HG03066 (cell line): Measurements from ENCODE around the gene CCDC27.
"Not testable (repeated sequence)": the region's sequence is repeated elsewhere in the genome, so short reads cannot be mapped to it uniquely, and the experiment has no call there.

Source experiments
- ATAC-seq: cut with Tn5 transposase; IDR thresholded peaks from one replicate; pipeline ENCODE4 v1.9.1; 2021; ENCODE audit warnings: low read depth; ENCODE audit not compliant: unreplicated experiment

CCDC27 gene

DNA sequence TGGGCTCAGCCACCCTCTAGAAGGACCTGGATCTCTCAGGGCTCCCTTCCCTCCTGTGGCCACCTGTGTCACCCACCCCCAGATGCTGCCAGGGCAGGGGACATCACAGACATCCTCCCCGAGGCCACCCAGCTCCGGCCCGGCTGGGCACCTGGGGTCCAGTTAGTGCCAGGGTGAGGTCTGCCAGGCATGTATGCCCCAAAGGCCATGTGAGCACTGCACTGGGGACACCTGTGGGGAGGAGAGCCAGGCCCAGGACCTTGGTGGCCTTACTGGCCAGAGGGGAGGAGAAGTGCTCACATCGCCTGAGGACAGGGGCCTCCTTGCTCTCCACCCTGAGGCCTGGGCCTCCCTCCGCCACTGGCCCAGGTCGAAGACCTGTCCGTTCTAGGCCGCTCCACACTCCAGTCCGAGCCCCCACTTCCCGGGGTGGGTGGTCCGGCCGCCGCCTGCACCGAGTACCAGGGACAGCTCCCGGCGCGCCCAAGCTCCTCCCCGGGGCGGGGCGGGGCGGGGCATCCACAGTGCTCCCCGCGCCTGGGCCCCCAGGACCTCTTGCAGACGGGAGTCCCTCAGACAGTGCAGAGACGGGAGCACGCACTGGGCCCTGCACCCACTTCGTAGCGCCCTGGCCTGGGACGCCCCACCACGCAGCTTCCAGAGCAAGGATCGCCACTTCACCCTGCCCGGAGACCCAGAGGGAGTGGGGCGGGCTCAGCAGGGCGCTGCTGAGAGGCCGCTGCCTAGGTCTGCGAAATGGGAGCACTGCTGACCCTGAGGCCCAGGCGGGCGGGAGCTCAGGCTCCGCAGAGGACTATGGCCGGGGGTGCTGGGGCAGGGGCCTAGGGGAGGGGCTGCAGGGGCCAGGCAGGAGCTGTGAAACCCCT is 34.3 kb upstream of the CCDC27 start:
- no peak for ATAC-seq

DNA sequence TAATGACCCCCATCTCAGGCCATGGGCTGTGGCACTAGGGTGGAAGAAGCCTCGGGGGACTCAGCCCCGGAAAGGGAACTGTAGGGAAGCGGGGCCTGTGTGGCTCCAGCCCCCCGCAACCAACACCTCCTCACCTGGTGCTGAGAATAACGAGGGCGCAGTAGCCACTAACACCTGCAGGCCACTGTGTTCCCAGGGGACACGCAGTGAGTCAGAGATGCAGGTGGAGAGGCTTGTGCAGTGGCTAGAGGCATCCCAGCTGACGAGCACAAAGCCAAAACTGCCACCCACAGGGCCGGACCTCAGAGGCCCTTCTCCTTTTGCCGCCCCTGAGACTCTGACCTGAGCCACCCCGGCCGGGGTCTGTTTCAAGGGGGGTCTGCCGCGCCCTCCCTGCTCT is 33.5 kb upstream of the CCDC27 start:
- no peak for ATAC-seq

DNA sequence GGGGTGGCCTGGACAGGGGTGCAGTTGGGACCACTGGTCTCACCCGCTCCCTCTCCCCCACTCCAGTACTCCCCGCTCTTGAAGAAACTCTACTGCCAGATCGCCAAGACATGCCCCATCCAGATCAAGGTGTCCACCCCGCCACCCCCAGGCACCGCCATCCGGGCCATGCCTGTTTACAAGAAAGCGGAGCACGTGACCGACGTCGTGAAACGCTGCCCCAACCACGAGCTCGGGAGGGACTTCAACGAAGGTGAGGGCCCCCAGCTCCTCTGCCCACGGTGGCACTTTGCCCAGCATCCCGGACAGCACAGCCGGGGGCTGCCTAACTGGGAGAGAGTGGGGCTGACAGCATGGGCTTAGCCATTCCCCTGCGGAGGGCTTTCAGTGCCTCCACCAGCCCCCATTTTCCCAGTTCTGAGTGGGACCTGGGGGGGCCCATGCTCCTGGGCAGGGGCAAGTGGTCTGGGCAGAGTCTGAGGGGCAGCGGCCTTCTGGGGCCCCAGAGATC is 30.2 kb upstream of the CCDC27 start:
- no peak for ATAC-seq

DNA sequence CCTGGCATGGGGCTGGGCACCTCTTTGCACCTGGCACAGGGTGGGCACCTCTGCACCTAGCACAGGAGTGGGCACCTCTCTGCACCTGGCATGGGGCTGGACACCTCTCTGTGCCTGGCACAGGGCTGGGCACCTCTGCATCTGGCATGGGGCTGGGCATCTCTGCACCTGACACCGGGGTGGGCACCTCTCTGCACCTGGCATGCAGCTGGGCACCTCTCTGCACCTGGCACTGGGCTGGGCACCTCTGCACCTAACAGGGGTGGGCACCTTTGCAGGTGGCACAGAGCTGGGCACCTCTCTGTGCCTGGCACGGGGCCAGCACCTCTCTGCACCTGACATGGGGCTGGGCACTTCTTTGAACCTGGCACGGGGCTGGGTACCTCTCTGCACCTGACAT is 29.4 kb upstream of the CCDC27 start:
- no peak for ATAC-seq

DNA sequence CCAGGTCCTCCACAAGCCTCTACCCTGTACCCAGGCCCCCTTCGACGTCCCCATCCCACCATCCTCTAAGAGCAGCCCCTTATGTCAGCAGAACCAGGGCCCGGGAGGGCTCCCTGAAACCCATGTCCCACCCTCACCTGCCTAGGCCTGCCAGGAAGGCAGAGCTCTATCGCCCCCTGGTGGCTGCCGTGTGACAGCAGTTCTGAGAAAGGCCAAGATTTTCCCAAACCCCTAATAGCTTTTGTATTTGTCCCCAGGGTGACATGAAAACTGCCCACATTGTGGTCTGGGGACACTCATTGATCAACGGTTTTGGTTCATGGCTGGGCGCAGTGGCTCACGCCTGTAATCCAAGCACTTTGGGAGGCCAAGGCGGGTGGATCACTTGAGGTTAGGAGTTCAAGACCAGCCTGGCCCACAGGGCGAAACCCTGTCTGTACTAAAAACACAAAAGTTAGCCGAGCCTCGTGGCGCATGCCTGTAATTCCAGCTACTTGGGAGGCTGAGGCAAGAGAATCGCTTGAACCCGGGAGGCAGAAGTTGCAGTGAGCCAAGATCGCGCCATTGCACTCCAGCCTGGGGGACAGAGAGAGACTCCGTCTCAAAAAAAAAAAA is 27.7 kb upstream of the CCDC27 start:
- ATAC-seq = not testable (repeated sequence)

DNA sequence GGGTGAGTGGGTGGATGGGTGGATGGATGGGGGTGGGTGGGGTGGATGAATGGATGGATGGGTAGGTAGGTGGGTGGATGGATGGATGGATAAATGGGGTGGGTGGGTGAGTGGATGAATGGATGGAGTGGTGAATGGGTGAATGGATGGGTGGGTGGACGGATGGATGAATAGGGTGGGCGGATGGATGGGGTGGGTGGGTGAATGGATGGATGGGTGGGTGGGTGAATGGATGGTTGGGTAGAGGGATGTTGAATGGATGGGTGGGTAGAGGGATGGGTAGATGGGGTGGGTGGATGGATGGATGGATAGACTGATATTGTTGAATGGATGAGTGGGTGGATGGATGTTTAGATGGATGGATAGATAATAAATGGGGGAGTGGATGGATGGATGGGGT is 26.9 kb upstream of the CCDC27 start:
- ATAC-seq = no peak

DNA sequence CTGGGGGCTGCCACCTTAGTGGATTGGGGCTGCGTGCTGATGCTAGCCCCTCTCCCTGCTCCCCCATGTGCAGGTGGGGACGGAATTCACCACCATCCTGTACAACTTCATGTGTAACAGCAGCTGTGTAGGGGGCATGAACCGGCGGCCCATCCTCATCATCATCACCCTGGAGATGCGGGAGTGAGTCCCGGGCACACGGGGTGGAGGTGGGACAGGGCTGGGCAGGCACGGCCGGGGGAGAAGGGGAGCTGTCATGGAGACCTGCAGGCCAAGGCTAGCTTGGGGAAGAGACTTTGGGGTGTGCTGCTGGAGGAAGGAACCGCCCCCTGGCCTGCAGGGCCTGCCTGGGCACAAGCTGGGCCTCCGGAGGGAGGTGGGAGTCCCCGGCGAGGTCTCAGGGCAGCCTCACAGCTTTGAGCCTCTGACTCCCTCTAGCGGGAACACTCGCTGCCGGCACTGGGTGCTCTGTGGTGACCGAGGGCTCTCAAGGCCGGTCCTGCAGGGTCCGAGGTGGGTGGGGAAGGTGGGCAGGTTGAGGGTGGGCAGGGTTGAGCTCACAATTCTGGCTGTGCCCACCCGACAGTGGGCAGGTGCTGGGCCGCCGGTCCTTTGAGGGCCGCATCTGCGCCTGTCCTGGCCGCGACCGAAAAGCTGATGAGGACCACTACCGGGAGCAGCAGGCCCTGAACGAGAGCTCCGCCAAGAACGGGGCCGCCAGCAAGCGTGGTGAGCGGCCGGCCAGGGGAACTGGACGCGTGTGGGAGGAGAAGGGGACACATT is 25.0 kb upstream of the CCDC27 start:
- ATAC-seq = no peak

DNA sequence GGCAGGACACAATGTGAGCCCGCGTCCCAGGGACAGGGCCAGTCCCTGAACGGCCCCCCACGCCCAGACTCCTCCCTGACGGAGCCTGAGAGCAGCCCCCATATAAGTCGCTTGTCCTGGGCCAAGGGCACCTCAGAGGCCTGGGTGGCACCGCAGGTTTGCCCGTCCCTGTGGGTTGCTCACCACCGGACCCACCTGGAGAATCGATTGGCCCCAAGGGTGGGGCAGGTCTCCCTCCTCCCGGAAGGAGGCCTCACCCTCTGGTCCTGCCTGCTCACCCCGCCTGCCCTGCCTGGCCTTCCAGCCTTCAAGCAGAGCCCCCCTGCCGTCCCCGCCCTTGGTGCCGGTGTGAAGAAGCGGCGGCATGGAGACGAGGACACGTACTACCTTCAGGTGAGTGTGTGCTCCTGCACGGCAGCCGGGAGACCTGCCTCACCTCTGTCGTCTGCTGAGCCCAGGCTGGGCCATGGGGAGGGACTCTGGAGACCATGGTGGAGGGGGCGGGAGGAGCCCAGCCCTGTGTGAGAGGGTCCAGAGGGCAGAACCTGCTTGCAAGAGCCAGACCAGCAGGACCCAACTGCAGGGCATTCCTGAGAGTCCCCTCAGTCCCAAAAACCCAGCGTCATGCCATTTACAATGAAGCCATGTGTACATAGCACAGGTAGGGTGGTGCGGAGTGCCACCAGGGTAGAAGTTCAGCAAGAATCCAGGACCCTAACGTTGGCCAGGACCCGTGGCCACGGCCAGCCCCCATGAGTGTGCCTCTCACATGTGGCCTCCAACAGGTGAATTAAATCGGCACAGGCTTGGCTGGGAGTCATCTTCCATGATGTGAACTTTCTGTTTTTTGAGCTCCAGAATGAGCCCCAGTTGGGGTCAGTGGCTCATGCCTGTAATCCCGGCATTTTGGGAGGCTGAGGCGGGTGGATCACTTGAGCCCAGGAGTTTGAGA is 24.1 kb upstream of the CCDC27 start:
- no peak for ATAC-seq

DNA sequence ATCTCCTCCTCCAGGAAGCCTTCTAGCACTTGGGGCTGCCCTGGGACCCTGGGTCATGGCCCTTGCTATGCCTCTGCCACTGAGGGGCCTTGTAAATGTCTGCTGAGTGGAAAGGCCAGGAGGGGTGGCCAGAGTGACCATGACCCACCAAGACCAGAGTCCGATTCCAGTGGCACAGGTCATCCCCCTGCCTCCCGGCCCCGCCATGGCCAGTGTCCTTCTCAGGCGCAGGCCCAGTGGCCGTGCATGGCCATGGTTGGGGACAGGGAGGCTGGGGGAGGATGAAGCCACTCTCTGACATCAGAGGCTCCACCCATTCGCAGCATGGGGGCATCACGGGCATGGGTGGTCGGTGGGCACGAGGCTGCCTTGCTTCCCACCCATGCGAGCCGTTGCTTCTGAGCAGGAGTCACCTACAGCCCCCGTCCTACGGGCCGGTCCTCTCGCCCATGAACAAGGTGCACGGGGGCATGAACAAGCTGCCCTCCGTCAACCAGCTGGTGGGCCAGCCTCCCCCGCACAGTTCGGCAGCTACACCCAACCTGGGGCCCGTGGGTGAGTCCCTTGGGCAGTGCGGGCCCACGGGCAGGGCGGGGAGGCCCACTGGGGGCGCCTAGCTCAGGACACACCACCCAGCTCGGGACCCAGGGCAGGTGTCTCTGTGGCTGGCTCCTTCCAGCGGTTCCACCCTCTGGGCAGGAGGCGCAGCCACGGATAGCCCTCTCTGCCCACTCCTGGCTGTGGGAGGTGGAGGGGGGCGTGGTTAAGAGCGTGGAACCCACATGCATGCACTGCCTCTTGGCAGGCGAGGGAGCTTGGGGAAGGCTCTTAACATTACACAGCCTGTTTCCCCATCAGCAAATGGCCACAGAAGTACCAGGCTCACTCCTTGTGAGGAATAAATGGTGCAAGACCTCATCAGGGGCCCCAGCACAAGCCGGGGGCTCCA is 22.4 kb upstream of the CCDC27 start:
- ATAC-seq = no peak

DNA sequence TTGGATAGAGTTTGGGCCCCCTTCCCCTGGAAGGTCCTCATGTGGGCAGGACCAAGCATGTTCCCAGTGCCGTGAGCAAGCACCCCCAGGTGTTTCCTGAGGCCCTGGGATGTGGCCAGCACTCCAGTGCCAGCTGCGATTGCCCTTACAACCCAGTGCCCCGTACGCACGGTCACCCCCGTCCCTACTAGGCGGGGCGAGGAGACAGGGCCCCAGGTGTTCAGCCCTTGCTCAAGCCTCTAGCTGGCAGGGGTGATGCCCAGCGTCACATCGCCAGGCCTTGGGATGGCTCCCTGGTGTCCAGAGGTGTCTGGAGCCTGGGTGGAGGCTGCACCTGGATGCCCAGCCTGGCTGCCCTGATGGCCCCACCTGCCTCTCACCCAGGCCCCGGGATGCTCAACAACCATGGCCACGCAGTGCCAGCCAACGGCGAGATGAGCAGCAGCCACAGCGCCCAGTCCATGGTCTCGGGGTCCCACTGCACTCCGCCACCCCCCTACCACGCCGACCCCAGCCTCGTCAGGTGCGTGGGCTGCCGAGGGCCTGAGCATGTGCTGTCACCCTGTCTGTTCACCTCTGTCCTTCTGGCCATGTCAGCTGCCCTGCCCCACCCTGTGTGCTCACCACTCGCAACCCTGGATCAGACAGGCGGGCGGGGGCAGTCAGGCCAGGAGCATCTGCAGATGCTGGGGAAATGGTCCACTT is 21.6 kb upstream of the CCDC27 start:
- no peak for ATAC-seq

DNA sequence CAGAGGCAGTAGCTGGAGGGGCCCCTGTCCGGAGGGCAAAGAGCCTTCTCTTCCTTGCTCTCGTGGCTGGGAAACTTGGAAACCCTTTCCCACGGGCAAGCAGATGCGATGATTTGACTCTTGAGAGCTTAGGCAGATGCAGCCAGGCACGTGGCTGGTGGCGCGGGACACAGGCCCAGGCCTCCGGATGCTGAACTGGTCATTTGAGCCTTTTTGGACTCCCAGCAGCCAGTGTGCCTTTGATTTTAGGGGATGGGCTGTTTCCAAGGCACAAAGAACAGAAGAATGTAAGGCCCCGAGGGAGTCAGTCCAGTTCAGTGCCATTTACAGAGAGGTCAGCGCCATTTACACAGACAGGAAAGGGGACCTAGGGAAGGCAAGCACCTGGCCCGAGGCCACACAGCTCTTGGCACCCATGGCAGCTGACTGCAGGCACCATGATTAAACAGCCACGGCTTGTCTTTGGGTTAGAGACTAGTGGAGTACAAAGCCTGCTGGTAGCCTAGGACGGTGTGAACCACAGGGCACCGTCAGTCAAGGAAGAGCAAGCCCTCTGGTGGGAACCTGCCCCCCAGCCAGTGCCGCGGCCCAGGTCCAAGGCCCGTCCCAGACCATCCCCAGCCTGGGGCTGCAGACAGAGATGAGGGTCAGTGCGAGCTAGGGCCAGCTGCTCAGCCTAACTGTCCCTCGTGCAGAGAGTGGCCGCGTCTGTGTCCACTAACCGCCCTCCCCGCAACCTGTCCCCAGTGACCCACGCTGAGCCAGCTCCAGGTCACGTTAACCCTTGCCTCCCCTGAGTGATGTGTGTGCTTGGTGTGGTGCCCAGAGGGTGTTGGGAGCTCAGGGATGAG is 20.4 kb upstream of the CCDC27 start:
- ATAC-seq = no peak

DNA sequence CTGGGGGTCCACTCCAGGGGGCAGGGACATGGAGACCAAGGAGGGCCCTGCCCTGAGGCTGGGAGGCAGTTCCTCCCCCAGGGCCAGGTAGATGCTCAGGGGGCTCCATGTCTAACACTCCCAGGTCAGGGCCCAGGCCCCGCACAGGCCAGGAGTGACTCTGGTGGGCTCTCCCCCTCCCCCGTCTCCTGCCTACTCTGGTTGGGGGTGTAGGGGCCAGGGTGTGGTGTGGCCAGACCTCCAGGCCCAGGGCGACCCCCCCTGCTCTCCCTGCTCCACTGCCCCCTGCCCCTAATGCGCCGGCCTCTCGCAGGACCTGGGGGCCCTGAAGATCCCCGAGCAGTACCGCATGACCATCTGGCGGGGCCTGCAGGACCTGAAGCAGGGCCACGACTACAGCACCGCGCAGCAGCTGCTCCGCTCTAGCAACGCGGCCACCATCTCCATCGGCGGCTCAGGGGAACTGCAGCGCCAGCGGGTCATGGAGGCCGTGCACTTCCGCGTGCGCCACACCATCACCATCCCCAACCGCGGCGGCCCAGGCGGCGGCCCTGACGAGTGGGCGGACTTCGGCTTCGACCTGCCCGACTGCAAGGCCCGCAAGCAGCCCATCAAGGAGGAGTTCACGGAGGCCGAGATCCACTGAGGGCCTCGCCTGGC is 19.7 kb upstream of the CCDC27 start:
- no peak for ATAC-seq

DNA sequence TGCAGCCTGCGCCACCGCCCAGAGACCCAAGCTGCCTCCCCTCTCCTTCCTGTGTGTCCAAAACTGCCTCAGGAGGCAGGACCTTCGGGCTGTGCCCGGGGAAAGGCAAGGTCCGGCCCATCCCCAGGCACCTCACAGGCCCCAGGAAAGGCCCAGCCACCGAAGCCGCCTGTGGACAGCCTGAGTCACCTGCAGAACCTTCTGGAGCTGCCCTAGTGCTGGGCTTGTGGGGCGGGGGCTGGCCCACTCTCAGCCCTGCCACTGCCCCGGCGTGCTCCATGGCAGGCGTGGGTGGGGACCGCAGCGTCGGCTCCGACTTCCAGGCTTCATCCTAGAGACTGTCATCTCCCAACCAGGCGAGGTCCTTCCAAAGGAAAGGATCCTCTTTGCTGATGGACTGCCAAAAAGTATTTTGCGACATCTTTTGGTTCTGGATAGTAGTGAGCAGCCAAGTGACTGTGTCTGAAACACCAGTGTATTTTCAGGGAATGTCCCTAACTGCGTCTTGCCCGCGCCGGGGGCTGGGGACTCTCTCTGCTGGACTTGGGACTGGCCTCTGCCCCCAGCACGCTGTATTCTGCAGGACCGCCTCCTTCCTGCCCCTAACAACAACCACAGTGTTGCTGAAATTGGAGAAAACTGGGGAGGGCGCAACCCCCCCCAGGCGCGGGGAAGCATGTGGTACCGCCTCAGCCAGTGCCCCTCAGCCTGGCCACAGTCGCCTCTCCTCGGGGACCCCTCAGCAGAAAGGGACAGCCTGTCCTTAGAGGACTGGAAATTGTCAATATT is 19.0 kb upstream of the CCDC27 start:
- no peak for ATAC-seq

DNA sequence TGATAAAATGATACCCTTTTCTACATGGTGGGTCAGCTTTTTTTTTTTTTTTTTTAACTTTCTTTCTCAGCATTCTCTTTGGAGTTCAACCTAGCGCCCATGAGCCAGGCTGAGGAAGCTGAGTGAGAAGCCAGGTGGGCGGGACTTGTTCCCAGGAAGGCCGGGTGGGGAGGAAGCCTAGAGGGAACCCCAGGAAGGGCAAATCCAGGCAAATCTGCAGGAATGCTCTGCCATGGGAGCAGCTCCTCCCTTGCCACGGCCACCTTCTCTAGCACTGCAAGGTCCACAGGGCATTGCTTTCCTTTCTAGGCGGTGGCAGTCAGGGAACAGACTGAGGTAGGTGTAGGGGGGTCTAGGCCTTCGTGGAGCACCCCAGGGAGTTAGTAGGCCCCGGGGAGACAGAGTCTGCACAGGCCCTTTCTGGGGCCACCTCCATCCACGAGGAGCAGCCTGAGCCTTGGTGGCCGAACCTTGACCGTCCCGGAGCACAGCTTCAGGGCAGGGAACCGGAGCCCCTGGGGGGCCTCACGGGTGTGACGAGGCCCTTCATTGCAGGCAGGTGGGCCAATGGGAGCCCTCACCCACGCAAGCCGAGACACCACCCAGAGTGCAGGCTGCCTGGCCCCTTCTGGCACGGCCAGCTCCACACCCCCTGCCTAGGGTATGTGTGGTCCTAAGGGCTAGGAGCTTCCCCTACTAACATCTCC is 18.2 kb upstream of the CCDC27 start:
- no peak for ATAC-seq

DNA sequence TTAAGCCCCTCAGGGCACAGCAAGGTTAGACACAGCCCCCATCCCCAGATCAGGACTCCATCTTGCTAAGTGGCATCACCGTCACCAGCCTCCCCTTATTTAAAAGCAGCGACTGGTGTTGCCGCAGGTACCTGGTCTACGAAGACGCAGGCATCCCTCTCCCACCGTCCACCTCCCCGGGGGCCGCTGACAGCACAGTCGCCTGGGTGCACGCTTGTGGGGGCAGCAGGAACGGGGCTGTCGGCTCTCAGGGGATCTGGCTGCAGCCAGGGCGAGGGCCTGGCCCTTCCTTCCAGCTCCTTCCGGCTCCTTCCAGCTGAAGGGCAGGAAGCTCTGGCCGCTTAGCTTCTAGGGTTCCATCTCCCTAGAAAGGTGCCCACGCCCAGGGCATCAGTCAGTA is 17.6 kb upstream of the CCDC27 start:
- no peak for ATAC-seq
